Measurements from ENCODE around the gene PLIN5.
"Not testable (repeated sequence)": the region's sequence is repeated elsewhere in the genome, so short reads cannot be mapped to it uniquely, and the experiment has no call there.

Gene PLIN5

GRCh38 chr19:4568886-4569285 lies 33.9 kb upstream of the PLIN5 start:
- Histone ChIP-seq H3K9me2 (replicated peaks; ENCODE audit: insufficient read depth, low read length) (no peaks in the 10 kb centered on the region), H2AFZ (ENCODE audit: low read length) (no peak overlapping the region), H3K4me2 (ENCODE audit: low read depth, low read length) (no peak overlapping the region), H3K27me3 (replicated peaks; ENCODE audit: insufficient read depth, low read length) (peaks cover 90% of the 10 kb centered on the region), H3K9ac (ENCODE audit: low read length) (no peak overlapping the region), H3K79me2 (ENCODE audit: low read length) (no peaks in the 10 kb centered on the region), H3K9me3 (replicated peaks; ENCODE audit: insufficient read depth, low read length) (no peaks in the 10 kb centered on the region), H3F3A (ENCODE audit: insufficient read depth, low read length) (no peaks in the 10 kb centered on the region), H3K4me3 (ENCODE audit: low read length) (no peak overlapping the region), H4K20me1 (ENCODE audit: insufficient read depth, low read length) (no peaks in the 10 kb centered on the region), H3K27ac (ENCODE audit: low read length) (no peak overlapping the region), H3K36me3 (replicated peaks; ENCODE audit: insufficient read depth, low read length) (no peaks in the 10 kb centered on the region), H3K4me1 (ENCODE audit: low read length) (no peaks in the 10 kb centered on the region)
- TF ChIP-seq EZH2phosphoT487 (IDR thresholded peaks at IDR 0.05; ENCODE audit: low read length) (no peak), EZH2 (optimal IDR thresholded peaks at IDR 0.05; ENCODE audit: low read depth, low read length) (no peak), CTCF (IDR thresholded peaks at IDR 0.05; ENCODE audit: low read length) (no peak)
- DNase-seq: no peak

GRCh38 chr19:4567584-4568071 lies 32.6 kb upstream of the PLIN5 start:
- Histone ChIP-seq H3F3A (ENCODE audit: insufficient read depth, low read length) (no peaks in the 10 kb centered on the region), H3K4me2 (ENCODE audit: low read depth, low read length) (no peak overlapping the region), H3K9me3 (replicated peaks; ENCODE audit: insufficient read depth, low read length) (no peaks in the 10 kb centered on the region), H3K27ac (ENCODE audit: low read length) (no peak overlapping the region), H3K79me2 (ENCODE audit: low read length) (no peaks in the 10 kb centered on the region), H3K27me3 (replicated peaks; ENCODE audit: insufficient read depth, low read length) (peaks cover 85% of the 10 kb centered on the region), H3K9ac (ENCODE audit: low read length) (no peak overlapping the region), H3K36me3 (replicated peaks; ENCODE audit: insufficient read depth, low read length) (no peaks in the 10 kb centered on the region), H4K20me1 (ENCODE audit: insufficient read depth, low read length) (no peaks in the 10 kb centered on the region), H3K4me3 (ENCODE audit: low read length) (no peak overlapping the region), H3K9me2 (replicated peaks; ENCODE audit: insufficient read depth, low read length) (no peaks in the 10 kb centered on the region), H2AFZ (ENCODE audit: low read length) (no peak overlapping the region), H3K4me1 (ENCODE audit: low read length) (no peaks in the 10 kb centered on the region)
- DNase-seq: peak; percentile 37
- TF ChIP-seq EZH2phosphoT487 (IDR thresholded peaks at IDR 0.05; ENCODE audit: low read length): no peak
- TF ChIP-seq CTCF (IDR thresholded peaks at IDR 0.05; ENCODE audit: low read length): peak; percentile 85

GRCh38 chr19:4566402-4567051 lies 31.5 kb upstream of the PLIN5 start:
- no peak overlapping the region for H2AFZ ChIP-seq (ENCODE audit: low read length)
- no peak overlapping the region for H3K9ac ChIP-seq (ENCODE audit: low read length)
- no peaks in the 10 kb centered on the region for H3K9me3 ChIP-seq (replicated peaks; ENCODE audit: insufficient read depth, low read length)
- H3K36me3 ChIP-seq (replicated peaks; ENCODE audit: insufficient read depth, low read length): no peaks in the 10 kb centered on the region
- H3K4me3 ChIP-seq (ENCODE audit: low read length): no peak overlapping the region
- no peak for DNase-seq
- H3K9me2 ChIP-seq (replicated peaks; ENCODE audit: insufficient read depth, low read length): no peaks in the 10 kb centered on the region
- H3F3A ChIP-seq (ENCODE audit: insufficient read depth, low read length): no peaks in the 10 kb centered on the region
- TF ChIP-seq EZH2phosphoT487 (IDR thresholded peaks at IDR 0.05; ENCODE audit: low read length): no peak
- no peak for TF ChIP-seq EZH2 (optimal IDR thresholded peaks at IDR 0.05; ENCODE audit: low read depth, low read length)
- TF ChIP-seq CTCF (IDR thresholded peaks at IDR 0.05; ENCODE audit: low read length): no peak
- H4K20me1 ChIP-seq (ENCODE audit: insufficient read depth, low read length): no peaks in the 10 kb centered on the region
- peaks cover 79% of the 10 kb centered on the region for H3K27me3 ChIP-seq (replicated peaks; ENCODE audit: insufficient read depth, low read length)
- no peak overlapping the region for H3K4me2 ChIP-seq (ENCODE audit: low read depth, low read length)
- H3K79me2 ChIP-seq (ENCODE audit: low read length): no peaks in the 10 kb centered on the region
- H3K27ac ChIP-seq (ENCODE audit: low read length): no peak overlapping the region
- no peaks in the 10 kb centered on the region for H3K4me1 ChIP-seq (ENCODE audit: low read length)

- not testable (repeated sequence) for H3K4me1 ChIP-seq (ENCODE audit: low read length); H3K4me2 ChIP-seq (ENCODE audit: low read depth, low read length); H3K27ac ChIP-seq (ENCODE audit: low read length); H3K9me2 ChIP-seq (replicated peaks; ENCODE audit: insufficient read depth, low read length); H2AFZ ChIP-seq (ENCODE audit: low read length); H4K20me1 ChIP-seq (ENCODE audit: insufficient read depth, low read length); H3F3A ChIP-seq (ENCODE audit: insufficient read depth, low read length); DNase-seq; H3K9me3 ChIP-seq (replicated peaks; ENCODE audit: insufficient read depth, low read length); H3K9ac ChIP-seq (ENCODE audit: low read length); H3K79me2 ChIP-seq (ENCODE audit: low read length); H3K4me3 ChIP-seq (ENCODE audit: low read length); H3K36me3 ChIP-seq (replicated peaks; ENCODE audit: insufficient read depth, low read length)
- H3K27me3 ChIP-seq (replicated peaks; ENCODE audit: insufficient read depth, low read length): peaks cover 79% of the 10 kb centered on the region
Measured at GRCh38 chr19:4563562-4563961, 28.5 kb upstream of the PLIN5 start.

GRCh38 chr19:4562085-4562484 lies 27.1 kb upstream of the PLIN5 start:
- not testable (repeated sequence) for H3K27ac ChIP-seq (ENCODE audit: low read length); H4K20me1 ChIP-seq (ENCODE audit: insufficient read depth, low read length); H3K36me3 ChIP-seq (replicated peaks; ENCODE audit: insufficient read depth, low read length); H3K4me2 ChIP-seq (ENCODE audit: low read depth, low read length); H3K4me1 ChIP-seq (ENCODE audit: low read length); H3K9me3 ChIP-seq (replicated peaks; ENCODE audit: insufficient read depth, low read length); H3K79me2 ChIP-seq (ENCODE audit: low read length); H3K4me3 ChIP-seq (ENCODE audit: low read length); H3K9me2 ChIP-seq (replicated peaks; ENCODE audit: insufficient read depth, low read length); DNase-seq; H2AFZ ChIP-seq (ENCODE audit: low read length); H3F3A ChIP-seq (ENCODE audit: insufficient read depth, low read length); H3K9ac ChIP-seq (ENCODE audit: low read length)
- H3K27me3 ChIP-seq (replicated peaks; ENCODE audit: insufficient read depth, low read length): peaks cover 64% of the 10 kb centered on the region
